CD14-positive monocyte (primary cell): ENCODE results near the gene NAP1L4. TPM values are rescaled to one million over a fixed set of nuclear protein-coding genes. Genes with fewer than 3 reads are reported as not detected.

Experiments used
- DNase-seq, 3 donors: peaks; one replicate each; pipeline ENCODE4 v3.0.0-alpha.2; 2011 to 2022
- H2AFZ ChIP-seq: 2 replicates; pipeline ENCODE4 v1.6.0; 2012; ENCODE audit warnings: mild to moderate bottlenecking, low read depth, low read length, inconsistent platforms; ENCODE audit not compliant: insufficient read depth, poor library complexity, severe bottlenecking
- H3K27ac ChIP-seq, 2 donors: 1 replicate in 1 of 2; 2 replicates in 1 of 2; pipeline ENCODE4 v1.5.1; 2012 to 2013; ENCODE audit warnings: low read length in 2 of 2, control low read depth in 1 of 2, inconsistent platforms in 1 of 2, low read depth in 1 of 2, mild to moderate bottlenecking in 1 of 2
- H3K27me3 ChIP-seq, 2 donors: one replicate each; pipeline versions ENCODE4 v1.6.0 to v1.6.1; 2011 to 2013; ENCODE audit warnings: low read length in 2 of 2; ENCODE audit not compliant: control insufficient read depth in 2 of 2, insufficient read depth in 2 of 2
- H3K36me3 ChIP-seq, 2 donors: replicated peaks in 1 of 2; 1 replicate in 1 of 2; 2 replicates in 1 of 2; pipeline versions ENCODE4 v1.5.1 to v1.6.1; 2012 to 2013; ENCODE audit warnings: low read length in 2 of 2, control low read depth in 1 of 2, inconsistent platforms in 1 of 2, mild to moderate bottlenecking in 1 of 2; ENCODE audit not compliant: insufficient read depth in 2 of 2, control insufficient read depth in 1 of 2
- H3K4me1 ChIP-seq, 2 donors: 1 replicate in 1 of 2; 2 replicates in 1 of 2; pipeline versions ENCODE4 v1.5.1 to v1.6.1; 2012 to 2013; ENCODE audit warnings: low read length in 2 of 2, control low read depth in 1 of 2, inconsistent platforms in 1 of 2, mild to moderate bottlenecking in 1 of 2, moderate library complexity in 1 of 2; ENCODE audit not compliant: insufficient read depth in 2 of 2, control insufficient read depth in 1 of 2
- H3K4me2 ChIP-seq: replicated peaks from 2 replicates; pipeline ENCODE3; 2012; ENCODE audit warnings: low read length, moderate library complexity, mild to moderate bottlenecking; ENCODE audit not compliant: poor library complexity, severe bottlenecking; ENCODE audit errors: extremely low read depth
- H3K4me3 ChIP-seq, 3 experiments: fragments of 200-600 bp in 1 of 3; sonication (generic) in 1 of 3; replicated peaks in 1 of 3; 1 replicate in 2 of 3; 2 replicates in 1 of 3; pipeline ENCODE4 v1.5.1; 2011 to 2013; ENCODE audit warnings: low read length in 3 of 3, mild to moderate bottlenecking in 3 of 3, control low read depth in 2 of 3, low read depth in 2 of 3, inconsistent platforms in 1 of 3, moderate library complexity in 1 of 3
- H3K79me2 ChIP-seq: 2 replicates; pipeline ENCODE4 v1.6.0; 2012; ENCODE audit warnings: mild to moderate bottlenecking, control low read depth, inconsistent platforms, low read length, moderate library complexity; ENCODE audit not compliant: insufficient read depth
- H3K9ac ChIP-seq: 2 replicates; pipeline ENCODE4 v1.6.0; 2017; ENCODE audit warnings: low read length, mild to moderate bottlenecking; ENCODE audit not compliant: insufficient read depth, poor library complexity, severe bottlenecking
- H3K9me3 ChIP-seq, 2 donors: replicated peaks in 1 of 2; 1 replicate in 1 of 2; 2 replicates in 1 of 2; pipeline versions ENCODE4 v1.5.1 to v1.6.1; 2012 to 2013; ENCODE audit warnings: low read length in 2 of 2, control low read depth in 1 of 2; ENCODE audit not compliant: control insufficient read depth in 1 of 2, insufficient read depth in 1 of 2
- H4K20me1 ChIP-seq: 2 replicates; pipeline ENCODE4 v1.6.0; 2012; ENCODE audit warnings: mild to moderate bottlenecking, low read length, control low read depth, moderate library complexity; ENCODE audit not compliant: insufficient read depth
- H3K27ac Mint-ChIP-seq, 7 donors: one replicate each; pipeline ENCODE4 v1.8.0; 2020; ENCODE audit warnings: mild to moderate bottlenecking in 7 of 7, mixed read lengths in 7 of 7, moderate library complexity in 6 of 7, inconsistent platforms in 2 of 7
- H3K27me3 Mint-ChIP-seq, 3 donors: one replicate each; pipeline ENCODE4 v1.8.0; 2021 to 2022; ENCODE audit warnings: low read depth in 3 of 3, mild to moderate bottlenecking in 3 of 3, mixed read lengths in 3 of 3, moderate library complexity in 3 of 3, inconsistent platforms in 1 of 3
- H3K36me3 Mint-ChIP-seq, 2 donors: one replicate each; pipeline ENCODE4 v1.8.0; 2020; ENCODE audit warnings: mixed read lengths in 2 of 2, inconsistent platforms in 1 of 2, mild to moderate bottlenecking in 1 of 2
- H3K4me1 Mint-ChIP-seq: one replicate; pipeline ENCODE4 v1.8.0; 2020; ENCODE audit warnings: mild to moderate bottlenecking, mixed read lengths
- H3K4me3 Mint-ChIP-seq, 2 donors: one replicate each; pipeline ENCODE4 v1.8.0; 2020; ENCODE audit warnings: mild to moderate bottlenecking in 2 of 2, mixed read lengths in 2 of 2, moderate library complexity in 1 of 2
- H3K9me3 Mint-ChIP-seq, 7 donors: one replicate each; pipeline ENCODE4 v1.8.0; 2020 to 2022; ENCODE audit warnings: mixed read lengths in 7 of 7, mild to moderate bottlenecking in 6 of 7, moderate library complexity in 6 of 7, inconsistent platforms in 2 of 7
- WGBS: methylation state at CpG from one replicate; pipeline ENCODE4 v1.1.5; 2013; ENCODE audit warnings: missing lambda C conversion rate; ENCODE audit not compliant: insufficient coverage; 5-methylcytosine and 5-hydroxymethylcytosine counted together
- intact Hi-C, 2 donors: fragments of 100-400 bp; cut with micrococcal nuclease; formaldehyde crosslinking; loops; one replicate each; pipeline versions ENCODE4 v1.15.0 to v1.15.1; 2023
- polyA plus RNA-seq, 3 donors: library from polyadenylated mRNA; depleted of rRNA in 1 of 3; unstranded in 2 of 3; stranded (reverse) in 1 of 3; fragments of 300-500 nt in 2 of 3; fragments of >200 nt in 1 of 3; fragmentation: Illumina TruSeq in 2 of 3; gene quantifications; 1 replicate in 2 of 3; 2 replicates in 1 of 3; pipeline ENCODE4 v1.2.3, GENCODE V29; 2012 to 2021
- TF ChIP-seq, protein P1 (sequence below): fragments of 200-600 bp; IDR thresholded peaks from one replicate; pipeline ENCODE4 v1.8.0; 2022; ENCODE audit warnings: antibody characterized with exemption, mild to moderate bottlenecking

NAP1L4 gene
- polyA plus RNA-seq, 3 donors = 42.1 to 44.9 (median 44.9) TPM

DNA sequence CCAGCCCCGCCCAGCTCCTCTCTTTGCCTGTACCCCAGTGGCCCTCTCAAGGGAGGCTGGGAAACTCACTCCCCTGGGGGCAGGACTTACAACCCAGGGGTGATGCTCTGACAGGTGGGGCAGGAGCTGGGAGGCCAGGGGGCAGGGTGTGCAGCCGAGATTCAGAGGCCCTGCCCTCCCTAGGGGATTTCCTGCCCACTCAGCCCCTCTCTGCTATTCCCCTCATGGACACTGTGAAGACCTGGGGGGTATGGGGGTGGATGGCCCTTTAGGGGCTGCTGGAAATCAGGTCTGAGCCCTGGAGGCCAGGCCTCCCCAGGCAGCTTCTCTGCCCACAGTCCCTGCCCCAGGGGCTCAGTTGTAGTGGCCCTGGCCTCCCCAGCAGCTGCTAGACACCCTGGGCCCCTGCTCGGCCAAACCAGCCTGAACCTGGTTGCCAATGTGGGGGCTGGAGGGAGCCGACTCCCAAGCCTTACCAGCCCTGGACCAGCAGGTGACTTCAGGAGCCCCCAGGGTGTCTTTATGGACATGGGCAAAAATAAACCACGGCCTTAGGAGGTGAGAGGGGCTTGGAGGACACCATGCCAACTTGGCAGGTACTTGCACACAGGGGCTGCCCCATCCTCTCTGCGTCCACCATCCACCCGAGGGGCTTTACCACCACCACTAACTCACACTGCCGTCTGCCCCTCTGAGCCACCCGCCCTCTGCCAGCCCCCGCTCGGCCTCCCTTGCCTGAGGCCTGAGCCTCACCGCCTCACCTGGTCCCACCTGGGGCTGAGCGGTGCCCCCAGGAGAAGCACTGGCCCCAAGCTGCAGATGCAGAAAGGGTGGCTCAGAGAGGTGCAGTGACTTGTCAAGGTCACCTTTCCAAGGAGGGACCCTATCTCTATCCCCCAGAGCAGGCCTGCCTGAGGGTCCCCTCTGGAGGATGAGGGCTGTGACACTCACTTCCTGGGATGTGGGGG lies 60.1 kb downstream of the NAP1L4 start:
- Histone ChIP-seq H3K4me1 (peaks cover 50 to 66% of the 10 kb centered on the region in 2 donors), H3K27me3 (peaks cover 5 to 23% of the 10 kb centered on the region in 2 donors), H3K36me3 (no peaks in the 10 kb centered on the region), H2AFZ (no peak overlapping the region), H4K20me1 (peaks cover 16% of the 10 kb centered on the region), H3K4me2 (peak overlapping the region; percentile 65), H3K9ac (peak overlapping the region; percentile 82), H3K9me3 (peaks cover 3 to 10% of the 10 kb centered on the region in 2 donors), H3K27ac (peak overlapping the region; percentile 98), H3K4me3 (no peak overlapping the region), H3K79me2 (no peaks in the 10 kb centered on the region)
- WGBS = 82% methylated on average over 9 of the region's 13 CpGs
- Mint-ChIP-seq H3K9me3 (peaks cover 0 to 14% (median 5%) of the 10 kb centered on the region in 7 donors), H3K4me3 (peak overlapping the region in 1 of 2 donors; percentile 67), H3K27ac (peak overlapping the region; percentile 95 to 99 (median 98)), H3K4me1 (peaks cover 41% of the 10 kb centered on the region), H3K27me3 (peaks cover 23 to 44% (median 28%) of the 10 kb centered on the region in 3 donors), H3K36me3 (peaks cover 4 to 10% of the 10 kb centered on the region in 2 donors)
- intact Hi-C loops = loop anchor here (2.0 to 5.0 kb wide), 3 partner anchors 35 to 105 kb away; partner anchors contain the start of gene NAP1L4 (in 2 of the 2)
- TF ChIP-seq, protein P1, sequence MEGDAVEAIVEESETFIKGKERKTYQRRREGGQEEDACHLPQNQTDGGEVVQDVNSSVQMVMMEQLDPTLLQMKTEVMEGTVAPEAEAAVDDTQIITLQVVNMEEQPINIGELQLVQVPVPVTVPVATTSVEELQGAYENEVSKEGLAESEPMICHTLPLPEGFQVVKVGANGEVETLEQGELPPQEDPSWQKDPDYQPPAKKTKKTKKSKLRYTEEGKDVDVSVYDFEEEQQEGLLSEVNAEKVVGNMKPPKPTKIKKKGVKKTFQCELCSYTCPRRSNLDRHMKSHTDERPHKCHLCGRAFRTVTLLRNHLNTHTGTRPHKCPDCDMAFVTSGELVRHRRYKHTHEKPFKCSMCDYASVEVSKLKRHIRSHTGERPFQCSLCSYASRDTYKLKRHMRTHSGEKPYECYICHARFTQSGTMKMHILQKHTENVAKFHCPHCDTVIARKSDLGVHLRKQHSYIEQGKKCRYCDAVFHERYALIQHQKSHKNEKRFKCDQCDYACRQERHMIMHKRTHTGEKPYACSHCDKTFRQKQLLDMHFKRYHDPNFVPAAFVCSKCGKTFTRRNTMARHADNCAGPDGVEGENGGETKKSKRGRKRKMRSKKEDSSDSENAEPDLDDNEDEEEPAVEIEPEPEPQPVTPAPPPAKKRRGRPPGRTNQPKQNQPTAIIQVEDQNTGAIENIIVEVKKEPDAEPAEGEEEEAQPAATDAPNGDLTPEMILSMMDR = no peak
- no peak for DNase-seq

DNA sequence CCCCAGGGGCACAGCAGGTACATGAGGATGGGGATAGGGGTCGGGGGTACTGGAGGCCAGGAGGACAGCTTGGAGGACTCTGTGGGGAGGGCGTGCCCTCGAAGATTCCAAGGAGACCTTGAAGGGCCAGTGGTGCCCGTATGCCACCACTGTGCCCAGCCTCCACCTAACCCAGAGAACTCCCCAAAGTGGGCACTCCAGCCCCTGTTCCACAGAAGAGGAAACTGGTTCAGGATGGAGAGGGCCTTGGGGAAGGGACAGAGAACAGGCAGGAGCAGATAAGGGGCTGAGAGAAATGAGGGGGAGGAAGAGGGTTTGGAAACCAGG lies 60.7 kb downstream of the NAP1L4 start:
- peaks cover 50 to 66% of the 10 kb centered on the region in 2 donors for H3K4me1 ChIP-seq
- DNase-seq = no peak
- H3K36me3 Mint-ChIP-seq = peaks cover 4 to 10% of the 10 kb centered on the region in 2 donors
- H3K36me3 ChIP-seq = no peaks in the 10 kb centered on the region
- intact Hi-C loops = loop anchor here (5.0 kb wide), 2 partner anchors 34 to 61 kb away; partner anchors contain the start of gene NAP1L4 (in 2 of the 2)
- no peak overlapping the region for H3K4me2 ChIP-seq
- H3K4me3 Mint-ChIP-seq = no peak overlapping the region
- no peak overlapping the region for H3K27ac ChIP-seq
- peaks cover 0 to 14% (median 3%) of the 10 kb centered on the region in 7 donors for H3K9me3 Mint-ChIP-seq
- no CpG with 5 or more reads among the region's 4 CpGs for WGBS
- H3K9ac ChIP-seq = no peak overlapping the region
- TF ChIP-seq, protein P1 = no peak
- peaks cover 2 to 14% of the 10 kb centered on the region in 2 donors for H3K9me3 ChIP-seq
- H2AFZ ChIP-seq = no peak overlapping the region
- peaks cover 8 to 29% of the 10 kb centered on the region in 2 donors for H3K27me3 ChIP-seq
- peaks cover 17% of the 10 kb centered on the region for H4K20me1 ChIP-seq
- peaks cover 30 to 51% (median 34%) of the 10 kb centered on the region in 3 donors for H3K27me3 Mint-ChIP-seq
- H3K4me1 Mint-ChIP-seq = peaks cover 41% of the 10 kb centered on the region
- peak overlapping the region in 6 of 7 donors; percentile 19 to 96 (median 75) for H3K27ac Mint-ChIP-seq
- H3K79me2 ChIP-seq = no peaks in the 10 kb centered on the region
- H3K4me3 ChIP-seq = no peak overlapping the region
